ENCODE results near the gene VDAC2. TPM values are rescaled to one million over a fixed set of nuclear protein-coding genes. Genes with fewer than 3 reads are reported as not detected.

Gene VDAC2
- total RNA-seq, 1 experiment from 2014 or later, result 284 TPM

- ATAC-seq (no peak), DNase-seq (ENCODE audit: low spot score) (no peak)
- ChIA-PET CTCF (interaction anchor here (1.4 kb wide), 1 partner anchor 134 kb away, joined by 4 read pairs; no protein-coding TSS in a partner anchor), POLR2A (no interaction called here)
- no peak overlapping the region for H3K4me3 Mint-ChIP-seq
- peaks cover 6% of the 10 kb centered on the region for H3K4me1 Mint-ChIP-seq
- H3K9me3 Mint-ChIP-seq, result peaks cover 9% of the 10 kb centered on the region
- H3K27ac Mint-ChIP-seq, result no peak overlapping the region
- H3K36me3 Mint-ChIP-seq, result no peaks in the 10 kb centered on the region
- TF ChIP-seq CREM (CRISPR knock-in tag; IDR thresholded peaks at IDR 0.05), result no peak
- TF ChIP-seq, protein P1, sequence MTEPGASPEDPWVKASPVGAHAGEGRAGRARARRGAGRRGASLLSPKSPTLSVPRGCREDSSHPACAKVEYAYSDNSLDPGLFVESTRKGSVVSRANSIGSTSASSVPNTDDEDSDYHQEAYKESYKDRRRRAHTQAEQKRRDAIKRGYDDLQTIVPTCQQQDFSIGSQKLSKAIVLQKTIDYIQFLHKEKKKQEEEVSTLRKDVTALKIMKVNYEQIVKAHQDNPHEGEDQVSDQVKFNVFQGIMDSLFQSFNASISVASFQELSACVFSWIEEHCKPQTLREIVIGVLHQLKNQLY (CRISPR knock-in tag; IDR thresholded peaks at IDR 0.05), result no peak
- TF ChIP-seq ZNF317 (CRISPR knock-in tag; IDR thresholded peaks at IDR 0.05; ENCODE audit: borderline replicate concordance, low read depth), result no peak
- no peaks in the 10 kb centered on the region for H3K27me3 Mint-ChIP-seq (ENCODE audit: low read depth)
These were observed 50.4 kb downstream of the VDAC2 start for GRCh38 chr10:75260990-75261389.

DNA sequence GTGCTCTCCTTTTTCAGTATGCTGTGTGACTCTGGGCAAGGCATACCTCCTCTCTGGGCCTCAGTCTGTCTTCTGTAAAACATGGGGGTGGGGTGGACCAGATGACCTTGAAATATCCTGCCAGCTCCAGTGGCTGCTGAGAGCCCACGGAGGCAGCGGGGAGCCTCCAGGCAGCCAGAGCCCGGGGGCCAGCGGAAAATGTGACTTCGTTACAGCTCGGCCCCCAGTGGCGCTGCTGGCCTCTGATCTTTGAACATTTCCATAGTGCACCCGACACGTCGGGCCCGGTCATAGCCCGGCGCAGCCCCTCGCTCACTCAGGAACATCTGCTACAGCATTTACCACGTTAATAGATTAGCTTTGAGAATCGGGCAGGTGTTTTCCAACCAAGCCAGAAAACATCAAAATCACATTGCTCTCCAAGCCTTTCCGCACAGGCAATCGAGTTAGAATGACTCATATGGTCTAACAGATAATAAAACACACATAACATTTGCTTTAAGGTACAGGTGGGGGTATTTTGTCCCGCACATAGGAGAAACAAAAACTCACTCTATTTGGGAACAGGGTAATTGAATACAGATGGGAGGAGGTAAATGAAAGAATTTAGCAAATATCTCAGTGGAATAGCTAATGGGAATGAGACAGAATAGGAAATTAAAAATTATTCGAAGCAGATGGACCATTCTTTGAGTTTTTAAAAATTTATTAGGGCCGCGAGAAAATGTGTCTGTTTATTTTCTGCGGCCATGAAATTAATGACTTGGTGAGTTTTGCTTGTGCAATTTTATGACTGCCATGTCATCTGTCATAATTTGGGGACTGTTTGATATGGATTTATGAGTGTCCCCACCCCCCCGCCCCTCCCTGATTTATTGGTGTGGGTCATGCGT lies 51.5 kb downstream of the VDAC2 start:
- no peaks in the 10 kb centered on the region for H3K27me3 Mint-ChIP-seq (ENCODE audit: low read depth)
- ATAC-seq, result no peak
- H3K36me3 Mint-ChIP-seq, result no peaks in the 10 kb centered on the region
- no peak for TF ChIP-seq ZNF219 (CRISPR knock-in tag; IDR thresholded peaks at IDR 0.05; ENCODE audit: borderline replicate concordance)
- no peak for TF ChIP-seq GTF2I (CRISPR knock-in tag; conservative IDR thresholded peaks at IDR 0.05)
- TF ChIP-seq, protein P2, sequence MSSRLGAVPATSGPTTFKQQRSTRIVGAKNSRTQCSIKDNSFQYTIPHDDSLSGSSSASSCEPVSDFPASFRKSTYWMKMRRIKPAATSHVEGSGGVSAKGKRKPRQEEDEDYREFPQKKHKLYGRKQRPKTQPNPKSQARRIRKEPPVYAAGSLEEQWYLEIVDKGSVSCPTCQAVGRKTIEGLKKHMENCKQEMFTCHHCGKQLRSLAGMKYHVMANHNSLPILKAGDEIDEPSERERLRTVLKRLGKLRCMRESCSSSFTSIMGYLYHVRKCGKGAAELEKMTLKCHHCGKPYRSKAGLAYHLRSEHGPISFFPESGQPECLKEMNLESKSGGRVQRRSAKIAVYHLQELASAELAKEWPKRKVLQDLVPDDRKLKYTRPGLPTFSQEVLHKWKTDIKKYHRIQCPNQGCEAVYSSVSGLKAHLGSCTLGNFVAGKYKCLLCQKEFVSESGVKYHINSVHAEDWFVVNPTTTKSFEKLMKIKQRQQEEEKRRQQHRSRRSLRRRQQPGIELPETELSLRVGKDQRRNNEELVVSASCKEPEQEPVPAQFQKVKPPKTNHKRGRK (CRISPR knock-in tag; IDR thresholded peaks at IDR 0.05; ENCODE audit: borderline replicate concordance), result no peak
- no peak for TF ChIP-seq JAZF1 (CRISPR knock-in tag; IDR thresholded peaks at IDR 0.05)
- TF ChIP-seq GRHL2 (CRISPR knock-in tag; IDR thresholded peaks at IDR 0.05; ENCODE audit: insufficient replicate concordance, severe bottlenecking), result no peak
- no peak for TF ChIP-seq TEAD1 (CRISPR knock-in tag; IDR thresholded peaks at IDR 0.05)
- no peak for TF ChIP-seq E2F4 (CRISPR knock-in tag; IDR thresholded peaks at IDR 0.05; ENCODE audit: borderline replicate concordance, low read depth)
- TF ChIP-seq NFE2L1 (CRISPR knock-in tag; IDR thresholded peaks at IDR 0.05), result no peak
- TF ChIP-seq, protein P3, sequence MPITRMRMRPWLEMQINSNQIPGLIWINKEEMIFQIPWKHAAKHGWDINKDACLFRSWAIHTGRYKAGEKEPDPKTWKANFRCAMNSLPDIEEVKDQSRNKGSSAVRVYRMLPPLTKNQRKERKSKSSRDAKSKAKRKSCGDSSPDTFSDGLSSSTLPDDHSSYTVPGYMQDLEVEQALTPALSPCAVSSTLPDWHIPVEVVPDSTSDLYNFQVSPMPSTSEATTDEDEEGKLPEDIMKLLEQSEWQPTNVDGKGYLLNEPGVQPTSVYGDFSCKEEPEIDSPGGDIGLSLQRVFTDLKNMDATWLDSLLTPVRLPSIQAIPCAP (CRISPR knock-in tag; IDR thresholded peaks at IDR 0.05), result no peak
- no peak for TF ChIP-seq ZNF396 (CRISPR knock-in tag; IDR thresholded peaks at IDR 0.05; ENCODE audit: borderline replicate concordance)
- TF ChIP-seq GABPB1 (CRISPR knock-in tag; IDR thresholded peaks at IDR 0.05), result no peak
- TF ChIP-seq, protein P1 (CRISPR knock-in tag; IDR thresholded peaks at IDR 0.05), result no peak
- TF ChIP-seq JUN (CRISPR knock-in tag; IDR thresholded peaks at IDR 0.05), result no peak
- TF ChIP-seq ELF4 (CRISPR knock-in tag; IDR thresholded peaks at IDR 0.05; ENCODE audit: low read depth), result no peak
- TF ChIP-seq NR3C1 (CRISPR knock-in tag; conservative IDR thresholded peaks at IDR 0.05; ENCODE audit: low read depth), result no peak
- TF ChIP-seq NR1H2 (CRISPR knock-in tag; IDR thresholded peaks at IDR 0.05), result no peak
- H3K27ac Mint-ChIP-seq, result no peak overlapping the region
- ChIA-PET POLR2A (no interaction called here), CTCF (interaction anchor here (0.6 to 1.1 kb wide), 4 partner anchors 8 to 28 kb away, joined by 3 to 4 read pairs (median 3); partner anchors contain the start of gene COMTD1)
- H3K4me3 Mint-ChIP-seq, result no peak overlapping the region
- no peak for DNase-seq (ENCODE audit: low spot score)
- peaks cover 6% of the 10 kb centered on the region for H3K4me1 Mint-ChIP-seq
- peaks cover 9% of the 10 kb centered on the region for H3K9me3 Mint-ChIP-seq
